DOHH2 (cell line): ENCODE measurements around the gene ASB6.

Experiments
- EZH2phosphoT487 ChIP-seq: fragments of 200-600 bp; sonication (generic); IDR thresholded peaks from 2 replicates; pipeline ENCODE4 v1.6.1; 2017; ENCODE audit warnings: borderline replicate concordance, mild to moderate bottlenecking, antibody characterized with exemption, low read length, moderate library complexity, mixed read lengths
- TF ChIP-seq, protein P1 (sequence below): fragments of 200-600 bp; sonication (generic); IDR thresholded peaks from one replicate; pipeline ENCODE4 v1.5.1; 2014; ENCODE audit warnings: antibody characterized with exemption, mild to moderate bottlenecking, low read depth, low read length; ENCODE audit not compliant: poor library complexity, severe bottlenecking

DNA sequence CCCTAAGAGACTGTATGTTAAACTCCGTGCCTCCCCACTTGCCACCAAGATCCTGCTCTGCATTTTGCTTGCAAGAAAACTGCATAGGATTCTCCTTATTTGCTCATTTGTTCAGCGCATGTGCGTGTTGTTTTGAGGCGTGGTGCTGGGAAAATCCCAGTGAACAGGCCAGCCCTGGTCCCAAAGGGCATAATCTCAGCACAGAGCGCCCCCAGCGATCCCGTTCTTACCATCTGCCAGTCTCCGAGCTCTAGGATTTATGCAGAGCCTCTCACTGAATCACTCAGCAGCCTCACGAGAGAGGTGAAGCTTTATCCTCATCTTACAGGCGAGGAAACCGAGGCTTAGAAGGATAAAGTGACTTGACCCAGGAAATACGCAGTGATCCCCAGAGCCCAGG lies 35.0 kb upstream of the ASB6 start:
- TF ChIP-seq, protein P1, sequence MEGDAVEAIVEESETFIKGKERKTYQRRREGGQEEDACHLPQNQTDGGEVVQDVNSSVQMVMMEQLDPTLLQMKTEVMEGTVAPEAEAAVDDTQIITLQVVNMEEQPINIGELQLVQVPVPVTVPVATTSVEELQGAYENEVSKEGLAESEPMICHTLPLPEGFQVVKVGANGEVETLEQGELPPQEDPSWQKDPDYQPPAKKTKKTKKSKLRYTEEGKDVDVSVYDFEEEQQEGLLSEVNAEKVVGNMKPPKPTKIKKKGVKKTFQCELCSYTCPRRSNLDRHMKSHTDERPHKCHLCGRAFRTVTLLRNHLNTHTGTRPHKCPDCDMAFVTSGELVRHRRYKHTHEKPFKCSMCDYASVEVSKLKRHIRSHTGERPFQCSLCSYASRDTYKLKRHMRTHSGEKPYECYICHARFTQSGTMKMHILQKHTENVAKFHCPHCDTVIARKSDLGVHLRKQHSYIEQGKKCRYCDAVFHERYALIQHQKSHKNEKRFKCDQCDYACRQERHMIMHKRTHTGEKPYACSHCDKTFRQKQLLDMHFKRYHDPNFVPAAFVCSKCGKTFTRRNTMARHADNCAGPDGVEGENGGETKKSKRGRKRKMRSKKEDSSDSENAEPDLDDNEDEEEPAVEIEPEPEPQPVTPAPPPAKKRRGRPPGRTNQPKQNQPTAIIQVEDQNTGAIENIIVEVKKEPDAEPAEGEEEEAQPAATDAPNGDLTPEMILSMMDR: no peak
- no peak for TF ChIP-seq EZH2phosphoT487
